Right renal pelvis (tissue), 4 donors: ENCODE data around the gene PTPRD. TPM values are rescaled to one million over a fixed set of nuclear protein-coding genes. Genes with fewer than 3 reads are reported as not detected.
"Not testable (repeated sequence)": the region's sequence is repeated elsewhere in the genome, so short reads cannot be mapped to it uniquely, and the experiment has no call there.

ENCODE experiments used
- DNase-seq, 4 donors: peaks; one replicate each; pipeline ENCODE4 v3.0.0-alpha.2; 2013; ENCODE audit warnings: low read depth in 4 of 4, low spot score in 3 of 4, missing footprints in 1 of 4
- polyA plus RNA-seq, 4 donors: library from polyadenylated mRNA; unstranded; fragments of 120-200 nt; gene quantifications; one replicate each; pipeline ENCODE4 v1.2.1, GENCODE V29; 2013; ENCODE audit not compliant: insufficient read length in 4 of 4

Gene PTPRD
- polyA plus RNA-seq, 4 donors = 105 to 119 (median 108) TPM

- no peak for DNase-seq
These were observed 1504.2 kb downstream of the PTPRD start for GRCh38 chr9:9108641-9109040.

- no peak for DNase-seq
These were observed 1510.5 kb downstream of the PTPRD start for GRCh38 chr9:9102295-9102694.

GRCh38 chr9:9100070-9100469, 1512.7 kb downstream of the PTPRD start:
- no peak for DNase-seq

GRCh38 chr9:9099646-9100045, 1513.2 kb downstream of the PTPRD start:
- no peak for DNase-seq

GRCh38 chr9:9097254-9097653, 1515.5 kb downstream of the PTPRD start:
- not testable (repeated sequence) for DNase-seq

GRCh38 chr9:9091387-9091786, 1521.4 kb downstream of the PTPRD start:
- DNase-seq = peak in 1 of 4 donors; percentile 9

GRCh38 chr9:9079473-9079872, 1533.3 kb downstream of the PTPRD start:
- DNase-seq = no peak

DNA sequence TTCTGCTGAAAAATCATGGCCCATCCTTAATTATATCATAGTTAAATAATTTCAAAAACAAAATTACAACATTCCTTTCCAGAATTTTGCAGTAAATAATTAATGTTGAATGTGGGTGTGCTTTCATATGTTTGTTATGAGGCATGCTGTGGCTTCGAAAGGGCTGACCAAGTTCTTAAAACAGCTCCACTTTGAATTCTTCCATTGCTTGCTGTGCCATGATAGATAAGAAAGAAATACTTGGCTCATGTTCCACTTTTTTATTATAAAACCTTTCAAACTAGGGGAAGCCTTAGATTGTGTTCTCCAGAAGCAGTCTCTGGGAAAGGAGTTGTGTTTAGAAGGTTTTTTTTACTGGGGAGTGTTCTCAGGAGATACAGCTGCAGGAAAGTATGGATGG, 1534.5 kb downstream of the PTPRD start:
- no peak for DNase-seq

DNA sequence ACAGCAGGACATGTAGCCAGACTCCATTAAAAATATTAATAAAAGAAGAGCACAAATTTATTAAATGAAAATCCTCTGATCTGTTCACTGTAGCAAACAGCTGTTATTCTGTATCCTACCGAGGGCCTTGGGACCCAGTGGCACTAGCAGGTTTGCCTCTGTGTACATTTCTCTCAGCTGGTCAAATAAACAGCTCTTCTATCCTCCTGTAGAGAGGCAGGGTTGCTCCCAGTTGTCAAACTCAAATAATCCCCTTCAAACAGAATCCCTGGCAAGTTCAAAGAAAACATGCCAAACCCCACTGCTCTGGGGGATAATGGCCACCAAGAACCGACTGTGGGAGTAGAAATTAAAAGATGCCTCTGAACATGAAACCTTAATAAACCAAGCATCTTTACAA, 1551.2 kb downstream of the PTPRD start:
- DNase-seq = no peak

GRCh38 chr9:9054354-9054992, 1558.3 kb downstream of the PTPRD start:
- no peak for DNase-seq

GRCh38 chr9:9045572-9045971, 1567.2 kb downstream of the PTPRD start:
- peak in 3 of 4 donors; percentile 39 to 60 (median 49) for DNase-seq

GRCh38 chr9:9045072-9045471, 1567.7 kb downstream of the PTPRD start:
- DNase-seq = no peak

GRCh38 chr9:9043788-9044187, 1569.0 kb downstream of the PTPRD start:
- DNase-seq = not testable (repeated sequence)

GRCh38 chr9:9041756-9042155, 1571.0 kb downstream of the PTPRD start:
- DNase-seq = no peak

DNA sequence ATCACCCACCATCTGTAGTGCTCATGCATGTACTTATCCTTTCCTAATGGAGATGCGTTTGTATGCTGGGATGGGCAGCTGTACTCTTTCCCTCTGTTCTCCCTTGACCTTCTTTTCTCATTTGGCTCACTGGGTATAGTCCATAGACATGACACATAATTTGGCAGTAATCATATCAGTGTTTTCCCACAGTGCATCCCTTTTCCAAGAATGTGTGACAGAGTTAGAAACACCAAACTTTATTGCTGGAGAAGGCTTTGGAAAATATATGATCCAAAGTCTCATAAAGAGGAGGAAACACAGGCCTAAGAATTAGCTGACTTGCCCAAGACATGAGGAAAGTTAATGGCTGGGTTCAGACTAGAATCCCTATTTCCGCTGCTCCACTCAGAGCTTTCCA, 1579.8 kb downstream of the PTPRD start:
- no peak for DNase-seq

GRCh38 chr9:9016597-9016996, 1596.2 kb downstream of the PTPRD start:
- DNase-seq = no peak

GRCh38 chr9:9004810-9005209, 1608.0 kb downstream of the PTPRD start:
- no peak for DNase-seq

DNA sequence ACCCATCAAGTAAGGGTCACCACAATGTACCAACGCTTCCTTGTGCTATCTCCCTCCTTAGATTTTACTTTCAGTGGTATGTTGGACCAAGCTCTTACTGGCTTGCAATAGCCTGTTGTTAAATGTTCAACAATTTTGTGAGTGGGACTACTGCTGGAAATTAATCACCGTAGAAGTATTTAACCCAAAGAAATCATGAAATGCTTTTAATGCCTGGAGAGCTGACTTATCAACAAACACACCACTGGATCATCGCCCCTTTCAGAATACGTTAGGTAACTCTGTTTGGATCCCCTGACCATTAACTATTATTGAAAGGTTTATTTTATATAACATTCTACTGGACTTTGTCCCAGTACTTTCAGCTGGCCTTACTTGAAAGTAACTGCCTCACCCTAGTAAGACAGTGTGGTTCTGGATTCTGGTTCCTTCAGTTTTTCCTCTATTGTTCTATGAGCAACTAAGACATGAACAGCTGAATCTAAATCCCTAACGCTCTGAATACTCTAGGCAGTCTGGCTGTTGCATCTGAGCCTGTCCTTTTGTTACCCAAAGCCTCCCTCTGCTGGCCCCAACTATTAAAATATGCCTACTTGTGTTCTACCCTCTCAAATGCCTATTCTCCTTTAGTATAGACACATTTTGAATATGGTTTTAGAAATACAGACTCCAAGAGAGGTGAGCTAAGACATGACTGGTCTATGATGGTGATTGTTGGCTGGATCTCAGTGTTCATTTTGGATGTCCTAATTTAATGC, 1609.8 kb downstream of the PTPRD start:
- no peak for DNase-seq

GRCh38 chr9:8980496-8981013, 1632.2 kb downstream of the PTPRD start:
- DNase-seq = no peak

GRCh38 chr9:8978334-8978733, 1634.5 kb downstream of the PTPRD start:
- no peak for DNase-seq

- DNase-seq = not testable (repeated sequence)
These were observed 1644.5 kb downstream of the PTPRD start for GRCh38 chr9:8968350-8968749.

GRCh38 chr9:8963885-8964284, 1648.9 kb downstream of the PTPRD start:
- no peak for DNase-seq
